HG03159 (cell line): ENCODE measurements around the gene PLXND1.
"Not testable (repeated sequence)": the region's sequence is repeated elsewhere in the genome, so short reads cannot be mapped to it uniquely, and the experiment has no call there.

Experiments
- ATAC-seq: cut with Tn5 transposase; IDR thresholded peaks from one replicate; pipeline ENCODE4 v1.9.1; 2021; ENCODE audit warnings: mild to moderate bottlenecking, moderate library complexity; ENCODE audit not compliant: unreplicated experiment

PLXND1 gene

GRCh38 chr3:129606636-129607390, at the start of gene PLXND1:
PLXND1 (minus strand) TSS chr3:129606676; CDS start chr3:129606639, 37 bp downstream.
- no peak for ATAC-seq

GRCh38 chr3:129655291-129655700, 48.8 kb upstream of the PLXND1 start:
- no peak for ATAC-seq

GRCh38 chr3:129654131-129654530, 47.7 kb upstream of the PLXND1 start:
- ATAC-seq: no peak

GRCh38 chr3:129653019-129653418, 46.5 kb upstream of the PLXND1 start:
- ATAC-seq: no peak

- ATAC-seq: no peak
These were observed 45.1 kb upstream of the PLXND1 start for GRCh38 chr3:129651435-129652202.

GRCh38 chr3:129650256-129650872, 43.9 kb upstream of the PLXND1 start:
- ATAC-seq: no peak

GRCh38 chr3:129648391-129648790, 41.9 kb upstream of the PLXND1 start:
- no peak for ATAC-seq

- no peak for ATAC-seq
These were observed 38.8 kb upstream of the PLXND1 start for GRCh38 chr3:129645286-129645685.

GRCh38 chr3:129644836-129645235, 38.4 kb upstream of the PLXND1 start:
- ATAC-seq: no peak

- not testable (repeated sequence) for ATAC-seq
These were observed 35.2 kb upstream of the PLXND1 start for GRCh38 chr3:129641567-129642260.

GRCh38 chr3:129640985-129641384, 34.5 kb upstream of the PLXND1 start:
- not testable (repeated sequence) for ATAC-seq

GRCh38 chr3:129638481-129638880, 32.0 kb upstream of the PLXND1 start:
- ATAC-seq: no peak

GRCh38 chr3:129636082-129636481, 29.6 kb upstream of the PLXND1 start:
- no peak for ATAC-seq

GRCh38 chr3:129635656-129636055, 29.2 kb upstream of the PLXND1 start:
- ATAC-seq: no peak

- ATAC-seq: no peak
These were observed 27.4 kb upstream of the PLXND1 start for GRCh38 chr3:129633751-129634481.

GRCh38 chr3:129632977-129633376, 26.5 kb upstream of the PLXND1 start:
- ATAC-seq: no peak

- ATAC-seq: no peak
These were observed 26.1 kb upstream of the PLXND1 start for GRCh38 chr3:129632556-129632955.

GRCh38 chr3:129632056-129632455, 25.6 kb upstream of the PLXND1 start:
- no peak for ATAC-seq

GRCh38 chr3:129629011-129629410, 22.5 kb upstream of the PLXND1 start:
- ATAC-seq: no peak

- no peak for ATAC-seq
These were observed 21.7 kb upstream of the PLXND1 start for GRCh38 chr3:129628169-129628522.
